Fibroblast of lung (primary cell): ENCODE results near the gene MAGEF1. TPM values are rescaled to one million over a fixed set of nuclear protein-coding genes. Genes with fewer than 3 reads are reported as not detected.

Source experiments
- DNase-seq, 2 donors: peaks; one replicate each; pipeline versions ENCODE4 v3.0.0 to v3.0.0-alpha.2; 2010; ENCODE audit warnings: low read depth in 2 of 2
- H2AFZ ChIP-seq: 2 replicates; pipeline ENCODE4 v1.5.1; 2012; ENCODE audit warnings: low read length, control low read depth, inconsistent platforms
- H3K27ac ChIP-seq: 2 replicates; pipeline ENCODE4 v1.5.1; 2011; ENCODE audit warnings: low read length, control low read depth; ENCODE audit not compliant: insufficient read depth
- H3K27me3 ChIP-seq: 2 replicates; pipeline ENCODE4 v1.5.1; 2011; ENCODE audit warnings: mild to moderate bottlenecking, low read length; ENCODE audit not compliant: control insufficient read depth, insufficient read depth
- H3K36me3 ChIP-seq: 2 replicates; pipeline ENCODE4 v1.5.1; 2011; ENCODE audit warnings: low read length; ENCODE audit not compliant: control insufficient read depth, insufficient read depth
- H3K4me1 ChIP-seq: 2 replicates; pipeline ENCODE4 v1.5.1; 2011; ENCODE audit warnings: low read length; ENCODE audit not compliant: control insufficient read depth, insufficient read depth; ENCODE audit errors: extremely low read depth
- H3K4me2 ChIP-seq: 2 replicates; pipeline ENCODE4 v1.5.1; 2011; ENCODE audit warnings: low read length, control low read depth; ENCODE audit not compliant: insufficient read depth; ENCODE audit errors: extremely low read depth
- H3K4me3 ChIP-seq, 4 experiments: fragments of 200-600 bp in 1 of 4; sonication (generic) in 1 of 4; replicated peaks in 1 of 4; 2 replicates each; pipeline ENCODE4 v1.5.1; 2011 to 2016; ENCODE audit warnings: low read length in 4 of 4, low read depth in 3 of 4, mild to moderate bottlenecking in 3 of 4, control low read depth in 2 of 4, inconsistent platforms in 1 of 4, mixed read lengths in 1 of 4; ENCODE audit not compliant: insufficient read depth in 1 of 4; ENCODE audit errors: control extremely low read depth in 1 of 4
- H3K79me2 ChIP-seq: 2 replicates; pipeline ENCODE4 v1.5.1; 2012; ENCODE audit warnings: mild to moderate bottlenecking, low read length, inconsistent platforms; ENCODE audit not compliant: control insufficient read depth, insufficient read depth
- H3K9ac ChIP-seq: 2 replicates; pipeline ENCODE4 v1.5.1; 2011; ENCODE audit warnings: mild to moderate bottlenecking, low read length, control low read depth; ENCODE audit not compliant: insufficient read depth
- H3K9me3 ChIP-seq: 2 replicates; pipeline ENCODE4 v1.5.1; 2012; ENCODE audit warnings: low read depth, low read length; ENCODE audit not compliant: control insufficient read depth, insufficient read depth
- H4K20me1 ChIP-seq: 2 replicates; pipeline ENCODE4 v1.5.1; 2011; ENCODE audit warnings: low read length; ENCODE audit not compliant: control insufficient read depth, insufficient read depth; ENCODE audit errors: extremely low read depth
- CTCF ChIP-seq, 2 donors: IDR thresholded peaks in 1 of 2; conservative IDR thresholded peaks in 1 of 2; 1 replicate in 1 of 2; 2 replicates in 1 of 2; pipeline ENCODE4 v1.5.1; 2011 to 2012; ENCODE audit warnings: low read length in 2 of 2, control low read depth in 1 of 2, inconsistent platforms in 1 of 2, low read depth in 1 of 2, mild to moderate bottlenecking in 1 of 2
- EZH2 ChIP-seq: IDR thresholded peaks from 2 replicates; pipeline ENCODE4 v1.5.1; 2012; ENCODE audit warnings: low read length, control low read depth, mild to moderate bottlenecking; ENCODE audit errors: missing control alignments
- polyA plus RNA-seq, 2 donors: library from polyadenylated mRNA; depleted of rRNA in 1 of 2; stranded (reverse) in 1 of 2; unstranded in 1 of 2; fragments of >200 nt; gene quantifications; 2 replicates each; pipeline ENCODE4 v1.2.1, GENCODE V29; 2011 to 2012; ENCODE audit warnings: missing spikeins in 1 of 2
- total RNA-seq: library from RNA; depleted of rRNA; stranded (reverse); fragments of >200 nt; gene quantifications from 2 replicates; pipeline ENCODE4 v1.2.1, GENCODE V29; 2014

MAGEF1 gene
- total and polyA plus RNA-seq, 2 donors (not counting 1 experiment from before 2014, with no cell fraction given), result 21.5 to 22.6 TPM

GRCh38 chr3:184672335-184672734 lies 39.5 kb downstream of the MAGEF1 start:
- Histone ChIP-seq H3K79me2 (no peaks in the 10 kb centered on the region), H3K36me3 (no peaks in the 10 kb centered on the region), H3K27ac (no peak overlapping the region), H3K4me3 (no peak overlapping the region), H3K27me3 (peaks cover 10% of the 10 kb centered on the region), H4K20me1 (no peaks in the 10 kb centered on the region), H3K9ac (no peak overlapping the region), H2AFZ (no peak overlapping the region), H3K4me2 (no peak overlapping the region), H3K9me3 (no peaks in the 10 kb centered on the region), H3K4me1 (no peaks in the 10 kb centered on the region)
- no peak for DNase-seq
- TF ChIP-seq CTCF (conservative IDR thresholded peaks at IDR 0.05 in 1 of 2, IDR thresholded peaks at IDR 0.05 in 1 of 2; ENCODE audit: low read depth in 1 of 2, low read length in 2 of 2), result no peak

GRCh38 chr3:184670091-184670602 lies 41.7 kb downstream of the MAGEF1 start:
- Histone ChIP-seq H2AFZ (no peak overlapping the region), H3K4me3 (no peak overlapping the region), H3K9me3 (no peaks in the 10 kb centered on the region), H3K4me1 (no peaks in the 10 kb centered on the region), H3K27me3 (peaks cover 8% of the 10 kb centered on the region), H3K9ac (no peak overlapping the region), H3K27ac (no peak overlapping the region), H3K79me2 (no peaks in the 10 kb centered on the region), H3K36me3 (no peaks in the 10 kb centered on the region), H4K20me1 (no peaks in the 10 kb centered on the region), H3K4me2 (no peak overlapping the region)
- DNase-seq, result no peak
- no peak for TF ChIP-seq EZH2
- TF ChIP-seq CTCF (conservative IDR thresholded peaks at IDR 0.05 in 1 of 2, IDR thresholded peaks at IDR 0.05 in 1 of 2; ENCODE audit: low read depth in 1 of 2, low read length in 2 of 2), result no peak

- no peaks in the 10 kb centered on the region for H3K9me3 ChIP-seq
These were observed 42.3 kb downstream of the MAGEF1 start for GRCh38 chr3:184669578-184669977.

More at GRCh38 chr3:184669578-184669977, 42.3 kb downstream of the MAGEF1 start:
- no peaks in the 10 kb centered on the region for H3K79me2 ChIP-seq
- TF ChIP-seq EZH2 (no peak), CTCF (conservative IDR thresholded peaks at IDR 0.05 in 1 of 2, IDR thresholded peaks at IDR 0.05 in 1 of 2; ENCODE audit: low read depth in 1 of 2, low read length in 2 of 2) (no peak)
- H3K9ac ChIP-seq, result no peak overlapping the region
- H3K27ac ChIP-seq, result no peak overlapping the region
- H3K4me2 ChIP-seq, result no peak overlapping the region
- H4K20me1 ChIP-seq, result no peaks in the 10 kb centered on the region
- no peaks in the 10 kb centered on the region for H3K4me1 ChIP-seq
- no peak for DNase-seq
- H3K4me3 ChIP-seq, result no peak overlapping the region
- H3K27me3 ChIP-seq, result peaks cover 8% of the 10 kb centered on the region
- H3K36me3 ChIP-seq, result no peaks in the 10 kb centered on the region
- H2AFZ ChIP-seq, result no peak overlapping the region
